HT1080 (cell line): Measurements from ENCODE around the gene N4BP3. TPM values are rescaled to one million over a fixed set of nuclear protein-coding genes. Genes with fewer than 3 reads are reported as not detected.
A peak's percentile ranks its signal among the peaks of the same experiment; 100 is the strongest.
"Not testable (repeated sequence)": the region's sequence is repeated elsewhere in the genome, so short reads cannot be mapped to it uniquely, and the experiment has no call there.

Experiments used
- DNase-seq: peaks from one replicate; pipeline ENCODE4 v3.0.0-alpha.2; 2015; ENCODE audit warnings: low read depth
- polyA plus RNA-seq, 2 experiments: library from polyadenylated mRNA; depleted of rRNA; stranded (reverse); fragments of >200 nt; gene quantifications; 2 replicates each; pipeline ENCODE4 v1.2.3, GENCODE V29; 2015
- total RNA-seq: library from RNA; depleted of rRNA; stranded (reverse); fragments of >200 nt; shearing (Covaris generic); gene quantifications from 2 replicates; pipeline ENCODE4 v1.2.3, GENCODE V29; 2014; rRNA removed

Gene N4BP3
- 0.03 and 0.08 TPM in 2 replicates for total RNA-seq
- 0.01 and 0.02 TPM in 2 replicates for polyA plus RNA-seq (2015; cell fraction: cytosol; rRNA removed)
- 0.05 TPM in 1 of 2 replicates, not detected in the other for polyA plus RNA-seq (2015; cell fraction: nucleus; rRNA removed)

- no peak for DNase-seq
Observed at GRCh38 chr5:178113141-178113787, at the start of gene N4BP3. Gene N4BP3, plus strand, starts transcription at chr5:178113532. Its CDS starts 6,052 bp downstream, at chr5:178119584.

- no peak for DNase-seq
Observed at GRCh38 chr5:178067755-178068154, 45.6 kb upstream of the N4BP3 start.

GRCh38 chr5:178068293-178068692, 45.0 kb upstream of the N4BP3 start:
- no peak for DNase-seq

- peak; percentile 31 for DNase-seq
Observed at GRCh38 chr5:178069909-178070308, 43.4 kb upstream of the N4BP3 start.

GRCh38 chr5:178071108-178071507, 42.2 kb upstream of the N4BP3 start:
- DNase-seq = no peak

GRCh38 chr5:178072749-178073148, 40.6 kb upstream of the N4BP3 start:
- no peak for DNase-seq

- peak; percentile 83 for DNase-seq
Observed at GRCh38 chr5:178074266-178074952, 38.9 kb upstream of the N4BP3 start.

- not testable (repeated sequence) for DNase-seq
Observed at GRCh38 chr5:178076965-178077364, 36.4 kb upstream of the N4BP3 start.

GRCh38 chr5:178077751-178078150, 35.6 kb upstream of the N4BP3 start:
- no peak for DNase-seq

- DNase-seq = peak; percentile 91
Observed at GRCh38 chr5:178078197-178079010, 34.9 kb upstream of the N4BP3 start.

GRCh38 chr5:178080056-178080455, 33.3 kb upstream of the N4BP3 start:
- no peak for DNase-seq

- DNase-seq = no peak
Observed at GRCh38 chr5:178080618-178081410, 32.5 kb upstream of the N4BP3 start.

GRCh38 chr5:178081571-178082243, 31.6 kb upstream of the N4BP3 start:
- no peak for DNase-seq

GRCh38 chr5:178083922-178084321, 29.4 kb upstream of the N4BP3 start:
- DNase-seq = no peak

GRCh38 chr5:178085316-178085715, 28.0 kb upstream of the N4BP3 start:
- DNase-seq = no peak

GRCh38 chr5:178086266-178086665, 27.1 kb upstream of the N4BP3 start:
- no peak for DNase-seq

GRCh38 chr5:178087199-178087598, 26.1 kb upstream of the N4BP3 start:
- DNase-seq = not testable (repeated sequence)

- no peak for DNase-seq
Observed at GRCh38 chr5:178090856-178091255, 22.5 kb upstream of the N4BP3 start.

GRCh38 chr5:178093134-178093533, 20.2 kb upstream of the N4BP3 start:
- no peak for DNase-seq

- DNase-seq = no peak
Observed at GRCh38 chr5:178094345-178094744, 19.0 kb upstream of the N4BP3 start.
